Measurements from ENCODE around the gene TRPM7. TPM values are rescaled to one million over a fixed set of nuclear protein-coding genes. Genes with fewer than 3 reads are reported as not detected.

TRPM7 gene
- polyA plus RNA-seq, 1 donor (not counting 4 experiments of a cell fraction or from before 2014, with no cell fraction given), result 25.4 TPM

DNA sequence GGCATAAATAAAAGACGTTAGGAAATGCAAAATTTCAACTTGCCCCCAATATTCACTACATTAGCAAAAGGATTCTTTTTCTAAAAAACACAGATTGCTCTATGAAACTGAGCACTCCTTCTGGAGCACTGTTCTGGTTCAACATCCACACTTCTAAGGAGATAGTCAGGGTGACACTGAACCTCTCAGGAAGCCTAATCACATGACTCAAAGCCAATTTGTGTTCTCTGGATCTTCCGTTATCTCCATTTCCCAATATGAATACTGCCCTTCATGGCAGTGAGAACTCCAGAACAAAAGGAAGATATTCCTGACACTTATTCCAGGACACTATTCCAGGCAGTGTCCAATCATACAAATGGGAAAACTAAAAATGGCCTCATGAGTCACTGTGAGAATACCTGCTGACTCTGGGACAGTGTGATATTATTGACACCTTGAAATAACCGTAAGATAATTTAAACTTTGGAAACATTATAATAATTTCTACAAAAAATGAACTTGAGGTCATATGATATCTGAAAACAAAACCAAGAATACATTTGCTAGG is 21.4 kb upstream of the TRPM7 start:
- no peaks in the 10 kb centered on the region for H3K9me3 ChIP-seq (ENCODE audit: control insufficient read depth, low read depth, low read length)
- H3K4me2 ChIP-seq (ENCODE audit: control insufficient read depth, extremely low read depth, insufficient read depth, low read depth, low read length), result no peak overlapping the region
- no peak overlapping the region for H3K27ac ChIP-seq (ENCODE audit: control insufficient read depth, insufficient read depth, low read length)
- no peak overlapping the region for H3K9ac ChIP-seq (ENCODE audit: control insufficient read depth, extremely low read depth, insufficient read depth, low read length)
- no peaks in the 10 kb centered on the region for H3K79me2 ChIP-seq (ENCODE audit: control insufficient read depth, insufficient read depth, low read length)
- no peak for FAIRE-seq
- H3K36me3 ChIP-seq (ENCODE audit: control insufficient read depth in 2 of 2, extremely low read depth in 1 of 2, insufficient read depth in 2 of 2, low read length in 2 of 2), result peaks cover 0 to 3% of the 10 kb centered on the region in 2 experiments
- no peaks in the 10 kb centered on the region for H4K20me1 ChIP-seq (ENCODE audit: control insufficient read depth, extremely low read depth, insufficient read depth, low read length)
- TF ChIP-seq CTCF (optimal IDR thresholded peaks at IDR 0.05 in 1 of 3, IDR thresholded peaks at IDR 0.05 in 1 of 3, conservative IDR thresholded peaks at IDR 0.05 in 1 of 3; ENCODE audit: extremely low read depth in 1 of 3, insufficient read depth in 2 of 3, low read length in 3 of 3), result no peak
- TF ChIP-seq EZH2 (IDR thresholded peaks at IDR 0.05; ENCODE audit: low read length), result no peak
- H3K9me1 ChIP-seq (ENCODE audit: control insufficient read depth, extremely low read depth, insufficient read depth, low read length), result no peaks in the 10 kb centered on the region
- dilution Hi-C loops (cut with MboI; ENCODE audit: extremely low pct_ligation_motif_present, low sequenced_read_pairs), result no loop called here
- no peaks in the 10 kb centered on the region for H3K4me1 ChIP-seq (ENCODE audit: control insufficient read depth, extremely low read depth, insufficient read depth, low read length)
- H3K27me3 ChIP-seq (ENCODE audit: control insufficient read depth, extremely low read depth, insufficient read depth, low read length), result no peaks in the 10 kb centered on the region
- DNase-seq (ENCODE audit: low read depth, low spot score), result no peak
- no peak overlapping the region for H2AFZ ChIP-seq (ENCODE audit: control insufficient read depth, low read length)
- no peak overlapping the region for H3K4me3 ChIP-seq (ENCODE audit: control insufficient read depth in 2 of 3, extremely low read depth in 1 of 3, insufficient read depth in 2 of 3, low read depth in 1 of 3, low read length in 3 of 3)

- no peak overlapping the region for H2AFZ ChIP-seq (ENCODE audit: control insufficient read depth, low read length)
- no peaks in the 10 kb centered on the region for H4K20me1 ChIP-seq (ENCODE audit: control insufficient read depth, extremely low read depth, insufficient read depth, low read length)
- H3K27ac ChIP-seq (ENCODE audit: control insufficient read depth, insufficient read depth, low read length), result no peak overlapping the region
- peaks cover 0 to 1% of the 10 kb centered on the region in 2 experiments for H3K36me3 ChIP-seq (ENCODE audit: control insufficient read depth in 2 of 2, extremely low read depth in 1 of 2, insufficient read depth in 2 of 2, low read length in 2 of 2)
- no peaks in the 10 kb centered on the region for H3K9me1 ChIP-seq (ENCODE audit: control insufficient read depth, extremely low read depth, insufficient read depth, low read length)
- H3K9me3 ChIP-seq (ENCODE audit: control insufficient read depth, low read depth, low read length), result no peaks in the 10 kb centered on the region
- no peak for DNase-seq (ENCODE audit: low read depth, low spot score)
- TF ChIP-seq CTCF (optimal IDR thresholded peaks at IDR 0.05 in 1 of 3, IDR thresholded peaks at IDR 0.05 in 1 of 3, conservative IDR thresholded peaks at IDR 0.05 in 1 of 3; ENCODE audit: extremely low read depth in 1 of 3, insufficient read depth in 2 of 3, low read length in 3 of 3) (no peak), EZH2 (IDR thresholded peaks at IDR 0.05; ENCODE audit: low read length) (no peak)
- no peaks in the 10 kb centered on the region for H3K79me2 ChIP-seq (ENCODE audit: control insufficient read depth, insufficient read depth, low read length)
- dilution Hi-C loops (cut with MboI; ENCODE audit: extremely low pct_ligation_motif_present, low sequenced_read_pairs), result no loop called here
- H3K27me3 ChIP-seq (ENCODE audit: control insufficient read depth, extremely low read depth, insufficient read depth, low read length), result no peaks in the 10 kb centered on the region
- H3K9ac ChIP-seq (ENCODE audit: control insufficient read depth, extremely low read depth, insufficient read depth, low read length), result no peak overlapping the region
- no peak overlapping the region for H3K4me3 ChIP-seq (ENCODE audit: control insufficient read depth in 2 of 3, extremely low read depth in 1 of 3, insufficient read depth in 2 of 3, low read depth in 1 of 3, low read length in 3 of 3)
- H3K4me2 ChIP-seq (ENCODE audit: control insufficient read depth, extremely low read depth, insufficient read depth, low read depth, low read length), result no peak overlapping the region
- FAIRE-seq, result no peak
- no peaks in the 10 kb centered on the region for H3K4me1 ChIP-seq (ENCODE audit: control insufficient read depth, extremely low read depth, insufficient read depth, low read length)
Measured at GRCh38 chr15:50702762-50703334, 16.3 kb upstream of the TRPM7 start.

Measured in keratinocyte (primary cell).